Measurements from ENCODE around the gene CDH20. TPM values are rescaled to one million over a fixed set of nuclear protein-coding genes. Genes with fewer than 3 reads are reported as not detected.

CDH20 gene
- total and polyA plus RNA-seq, 4 donors: 0.02 to 0.11 (median 0.07) TPM; not detected in 1

DNA sequence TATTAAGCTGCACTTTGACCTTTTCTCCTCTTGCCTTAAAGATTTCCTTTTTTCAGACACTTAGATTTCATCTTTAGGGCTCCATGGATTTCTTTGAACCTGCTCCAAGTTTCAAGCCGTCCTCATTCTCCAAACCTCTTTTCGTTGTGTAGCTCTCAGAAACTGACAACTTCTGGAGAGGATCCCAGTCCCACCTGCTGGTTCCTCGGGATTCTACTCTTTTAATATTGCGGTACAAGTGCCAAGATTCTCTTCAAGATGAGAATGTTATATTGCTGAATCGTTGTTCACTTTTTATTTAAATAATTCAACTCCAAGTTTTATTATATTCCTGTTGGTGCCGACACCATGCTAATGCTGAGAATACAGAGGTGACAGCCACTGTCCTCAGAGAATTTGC lies 141.1 kb downstream of the CDH20 start:
- no peak overlapping the region for H3K4me3 ChIP-seq
- TF ChIP-seq, protein P1, sequence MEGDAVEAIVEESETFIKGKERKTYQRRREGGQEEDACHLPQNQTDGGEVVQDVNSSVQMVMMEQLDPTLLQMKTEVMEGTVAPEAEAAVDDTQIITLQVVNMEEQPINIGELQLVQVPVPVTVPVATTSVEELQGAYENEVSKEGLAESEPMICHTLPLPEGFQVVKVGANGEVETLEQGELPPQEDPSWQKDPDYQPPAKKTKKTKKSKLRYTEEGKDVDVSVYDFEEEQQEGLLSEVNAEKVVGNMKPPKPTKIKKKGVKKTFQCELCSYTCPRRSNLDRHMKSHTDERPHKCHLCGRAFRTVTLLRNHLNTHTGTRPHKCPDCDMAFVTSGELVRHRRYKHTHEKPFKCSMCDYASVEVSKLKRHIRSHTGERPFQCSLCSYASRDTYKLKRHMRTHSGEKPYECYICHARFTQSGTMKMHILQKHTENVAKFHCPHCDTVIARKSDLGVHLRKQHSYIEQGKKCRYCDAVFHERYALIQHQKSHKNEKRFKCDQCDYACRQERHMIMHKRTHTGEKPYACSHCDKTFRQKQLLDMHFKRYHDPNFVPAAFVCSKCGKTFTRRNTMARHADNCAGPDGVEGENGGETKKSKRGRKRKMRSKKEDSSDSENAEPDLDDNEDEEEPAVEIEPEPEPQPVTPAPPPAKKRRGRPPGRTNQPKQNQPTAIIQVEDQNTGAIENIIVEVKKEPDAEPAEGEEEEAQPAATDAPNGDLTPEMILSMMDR (IDR thresholded peaks at IDR 0.05; ENCODE audit: control extremely low read depth, extremely low read depth): no peak
- 66 to 77% methylated on average over 6 of the region's 6 CpGs for WGBS, 2 donors

DNA sequence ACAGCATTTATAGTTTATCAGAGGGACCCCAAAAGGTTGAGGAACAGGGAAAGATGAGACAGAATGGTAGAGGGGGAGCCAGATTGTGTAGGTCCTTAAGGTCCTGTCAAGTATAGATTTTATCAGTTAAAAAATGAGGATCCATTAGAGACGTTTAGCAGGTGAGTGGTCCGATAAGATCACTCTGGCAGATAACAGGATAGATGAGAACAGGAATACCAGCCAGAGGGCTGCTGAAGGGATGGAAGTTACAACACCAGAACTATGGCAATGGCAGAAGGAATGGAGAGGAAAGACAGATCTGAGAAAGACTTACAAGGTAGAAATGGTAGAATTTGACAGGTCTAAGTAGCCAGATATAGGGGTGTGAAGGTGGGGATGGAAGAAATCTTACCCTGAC lies 141.7 kb downstream of the CDH20 start:
- TF ChIP-seq, protein P1 (IDR thresholded peaks at IDR 0.05; ENCODE audit: control extremely low read depth, extremely low read depth): no peak
- 57 to 69% methylated on average over 2 of the region's 2 CpGs for WGBS, 2 donors
- Histone ChIP-seq H3K27me3 (ENCODE audit: control insufficient read depth in 3 of 3, insufficient read depth in 3 of 3, low read length in 2 of 3) (peaks cover 0 to 5% (median 5%) of the 10 kb centered on the region in 3 donors), H3K4me3 (no peak overlapping the region), H3K36me3 (ENCODE audit: control insufficient read depth in 4 of 4, insufficient read depth in 4 of 4, low read length in 4 of 4) (no peaks in the 10 kb centered on the region), H3K9ac (ENCODE audit: insufficient read depth in 1 of 2, low read length in 2 of 2) (no peak overlapping the region), H3K4me1 (ENCODE audit: control insufficient read depth in 5 of 5, insufficient read depth in 5 of 5, low read length in 5 of 5) (no peaks in the 10 kb centered on the region), H3K9me3 (ENCODE audit: control insufficient read depth in 4 of 4, insufficient read depth in 3 of 4, low read length in 3 of 4) (no peaks in the 10 kb centered on the region), H3K27ac (ENCODE audit: low read depth in 1 of 2, low read length in 1 of 2) (no peak overlapping the region)
- no peak for ATAC-seq (ENCODE audit: insufficient read depth, low FRiP score)
- DNase-seq: no peak

More for the DNA sequence above, 141.1 kb downstream of the CDH20 start:
- no peak for DNase-seq
- Histone ChIP-seq H3K9me3 (ENCODE audit: control insufficient read depth in 4 of 4, insufficient read depth in 3 of 4, low read length in 3 of 4) (no peaks in the 10 kb centered on the region), H3K36me3 (ENCODE audit: control insufficient read depth in 4 of 4, insufficient read depth in 4 of 4, low read length in 4 of 4) (no peaks in the 10 kb centered on the region), H3K4me1 (ENCODE audit: control insufficient read depth in 5 of 5, insufficient read depth in 5 of 5, low read length in 5 of 5) (no peaks in the 10 kb centered on the region), H3K27ac (ENCODE audit: low read depth in 1 of 2, low read length in 1 of 2) (no peak overlapping the region), H3K9ac (ENCODE audit: insufficient read depth in 1 of 2, low read length in 2 of 2) (no peak overlapping the region), H3K27me3 (ENCODE audit: control insufficient read depth in 3 of 3, insufficient read depth in 3 of 3, low read length in 2 of 3) (peaks cover 0 to 5% (median 5%) of the 10 kb centered on the region in 3 donors)
- ATAC-seq (ENCODE audit: insufficient read depth, low FRiP score): no peak

DNA sequence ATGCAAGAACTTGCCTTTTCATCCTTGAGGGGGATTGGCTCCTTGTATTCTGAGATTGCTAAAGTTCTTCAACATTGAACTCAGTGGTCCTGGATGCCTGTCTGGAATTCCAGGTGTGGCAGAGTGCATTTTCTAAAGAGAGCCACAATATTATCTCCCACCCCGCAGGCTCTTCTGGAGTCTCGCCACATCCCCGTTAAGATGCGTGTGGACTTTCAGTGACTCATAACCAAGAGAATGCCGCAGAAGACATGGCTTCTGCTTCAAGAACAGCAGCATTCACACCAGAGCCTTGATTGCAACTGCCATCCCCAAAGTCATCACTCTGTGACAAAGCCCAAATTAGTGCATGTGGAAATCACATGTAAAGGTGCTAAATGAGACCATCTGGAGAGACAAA lies 142.7 kb downstream of the CDH20 start:
- TF ChIP-seq, protein P1 (IDR thresholded peaks at IDR 0.05; ENCODE audit: control extremely low read depth, extremely low read depth): no peak
- Histone ChIP-seq H3K27me3 (ENCODE audit: control insufficient read depth in 3 of 3, insufficient read depth in 3 of 3, low read length in 2 of 3) (peaks cover 0 to 5% (median 5%) of the 10 kb centered on the region in 3 donors), H3K36me3 (ENCODE audit: control insufficient read depth in 4 of 4, insufficient read depth in 4 of 4, low read length in 4 of 4) (no peaks in the 10 kb centered on the region), H3K9me3 (ENCODE audit: control insufficient read depth in 4 of 4, insufficient read depth in 3 of 4, low read length in 3 of 4) (no peaks in the 10 kb centered on the region), H3K4me1 (ENCODE audit: control insufficient read depth in 5 of 5, insufficient read depth in 5 of 5, low read length in 5 of 5) (no peaks in the 10 kb centered on the region), H3K4me3 (no peak overlapping the region), H3K27ac (ENCODE audit: low read depth in 1 of 2, low read length in 1 of 2) (no peak overlapping the region), H3K9ac (ENCODE audit: insufficient read depth in 1 of 2, low read length in 2 of 2) (no peak overlapping the region)
- 93 to 94% methylated on average over 5 of the region's 5 CpGs for whole genome bisulfite sequencing, 2 donors
- no peak for DNase-seq
- no peak for ATAC-seq (ENCODE audit: insufficient read depth, low FRiP score)

- no peak for ATAC-seq (ENCODE audit: insufficient read depth, low FRiP score)
- no peak overlapping the region for H3K9ac ChIP-seq (ENCODE audit: insufficient read depth in 1 of 2, low read length in 2 of 2)
- H3K9me3 ChIP-seq (ENCODE audit: control insufficient read depth in 4 of 4, insufficient read depth in 3 of 4, low read length in 3 of 4): no peaks in the 10 kb centered on the region
- TF ChIP-seq, protein P1 (IDR thresholded peaks at IDR 0.05; ENCODE audit: control extremely low read depth, extremely low read depth): no peak
- no peak for DNase-seq
- no peaks in the 10 kb centered on the region for H3K4me1 ChIP-seq (ENCODE audit: control insufficient read depth in 5 of 5, insufficient read depth in 5 of 5, low read length in 5 of 5)
- no peak overlapping the region for H3K4me3 ChIP-seq
- WGBS, 2 donors: 67 to 77% methylated on average over 3 of the region's 3 CpGs
- no peak overlapping the region for H3K27ac ChIP-seq (ENCODE audit: low read depth in 1 of 2, low read length in 1 of 2)
- no peaks in the 10 kb centered on the region for H3K36me3 ChIP-seq (ENCODE audit: control insufficient read depth in 4 of 4, insufficient read depth in 4 of 4, low read length in 4 of 4)
- no peaks in the 10 kb centered on the region for H3K27me3 ChIP-seq (ENCODE audit: control insufficient read depth in 3 of 3, insufficient read depth in 3 of 3, low read length in 2 of 3)
Observed at GRCh38 chr18:61489334-61489733, 156.1 kb downstream of the CDH20 start.

Data from lung (tissue), 12 donors.